Adrenal gland (tissue), 12 donors: ENCODE measurements around the gene PLXNA4. TPM values are rescaled to one million over a fixed set of nuclear protein-coding genes. Genes with fewer than 3 reads are reported as not detected.

Source experiments
- DNase-seq, 7 donors: peaks; one replicate each; pipeline ENCODE4 v3.0.0-alpha.2; 2019 to 2020
- H3K27ac ChIP-seq, 5 donors: fragments of 200-600 bp; sonication (generic) in 4 of 5; 1 replicate in 3 of 5; 2 replicates in 2 of 5; pipeline versions ENCODE4 v1.5.1 to v1.8.0; 2016 to 2020; ENCODE audit warnings: mild to moderate bottlenecking in 1 of 5
- H3K27me3 ChIP-seq: fragments of 200-600 bp; 2 replicates; pipeline ENCODE4 v1.8.0; 2021
- H3K36me3 ChIP-seq, 2 donors: fragments of 200-600 bp; replicated peaks in 1 of 2; 1 replicate in 1 of 2; 2 replicates in 1 of 2; pipeline versions ENCODE4 v1.5.1 to v1.8.0; 2018 to 2022
- H3K4me1 ChIP-seq, 2 donors: fragments of 200-600 bp; replicated peaks in 1 of 2; 1 replicate in 1 of 2; 2 replicates in 1 of 2; pipeline versions ENCODE4 v1.5.1 to v1.8.0; 2018 to 2021
- H3K4me3 ChIP-seq, 4 donors: fragments of 200-600 bp; sonication (generic) in 3 of 4; one replicate each; pipeline ENCODE4 v1.5.1; 2016 to 2018
- H3K9me3 ChIP-seq, 3 donors: fragments of 200-600 bp; sonication (generic) in 1 of 3; replicated peaks in 1 of 3; 1 replicate in 2 of 3; 2 replicates in 1 of 3; pipeline versions ENCODE4 v1.5.1 to v1.8.0; 2016 to 2021
- POLR2A ChIP-seq, 2 donors: fragments of 450-650 bp; IDR thresholded peaks; one replicate each; pipeline ENCODE4 v1.6.1; 2017; ENCODE audit warnings: antibody characterized with exemption in 2 of 2, mild to moderate bottlenecking in 2 of 2, moderate library complexity in 1 of 2
- WGBS, 4 donors: extraction: QIAGEN DNeasy Blood & Tissue Kit in 2 of 4; methylation state at CpG; one replicate each; pipeline versions ENCODE4 v1.1.5 to v1.1.7; 2013 to 2017; 5-methylcytosine and 5-hydroxymethylcytosine counted together
- intact Hi-C, 2 donors: fragments of 100-400 bp; cut with DNase I; formaldehyde crosslinking; loops; one replicate each; pipeline versions ENCODE4 v1.14.1 to v1.15.0; 2022 to 2023
- polyA plus RNA-seq, 3 donors: library from polyadenylated mRNA; stranded (reverse); fragments of 200-250 nt in 2 of 3; fragments of 350-450 nt in 1 of 3; fragmentation: Illumina TruSeq in 1 of 3; extraction: RNeasy Lipid Tissue Mini Kit (QIAGEN cat#74804) in 1 of 3; gene quantifications; one replicate each; pipeline ENCODE4 v1.2.3, GENCODE V29; 2013 to 2014
- total RNA-seq, 9 donors: library from RNA; depleted of rRNA in 4 of 9; stranded (reverse); fragments of >200 nt in 4 of 9; fragments of 120-200 nt in 1 of 9; fragmentation: NEBNext Ultra II Directional in 1 of 9; extraction: Animal tissue kit (Norgen Biotek cat#: 25700) in 1 of 9; gene quantifications; one replicate each; pipeline versions ENCODE4 v1.1.0 to v1.2.4, GENCODE V29; 2013 to 2023
- TF ChIP-seq, protein P1 (sequence below), 6 experiments: fragments of 450-650 bp in 4 of 6; fragments of 200-600 bp in 2 of 6; sonication (generic) in 1 of 6; IDR thresholded peaks; 1 replicate in 5 of 6; 2 replicates in 1 of 6; pipeline versions ENCODE4 v1.5.1 to v1.8.0; 2016 to 2021; ENCODE audit warnings: antibody characterized with exemption in 6 of 6, mild to moderate bottlenecking in 2 of 6, moderate library complexity in 1 of 6
- donor health status: healthy with polysubstance abuse.
- donor health status: Bipolar disorder and iron deficiency.
- donor health status: DM: yes; HTN: yes; CAD: no.
- donor health status: DM: no; HTN: no; CAD: no.
- donor health status: DM: no; HTN: no; CAD: no.
- donor health status: DM: yes; HTN: yes; CAD: no.

Gene PLXNA4
- total and polyA plus RNA-seq, 12 donors: 0.99 to 10.7 (median 3.6) TPM

DNA sequence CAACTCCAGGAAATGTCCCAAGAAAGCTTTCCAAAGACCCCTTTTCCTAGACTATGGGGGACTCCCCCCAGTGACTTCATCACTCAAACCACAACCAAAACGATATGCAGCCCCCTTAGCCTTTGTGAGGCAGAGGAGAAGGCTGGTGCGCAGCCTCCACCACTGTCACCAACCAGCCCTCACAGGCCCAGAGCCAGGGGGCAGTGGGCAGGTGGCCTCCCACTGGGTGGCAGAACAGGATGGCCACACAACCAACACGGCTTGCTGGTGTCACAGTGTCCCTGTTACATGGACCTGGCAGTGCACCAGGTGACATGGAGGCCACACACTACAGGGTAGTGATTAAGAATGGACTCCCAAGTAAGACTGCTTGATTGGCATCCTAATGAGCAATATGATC, 172.0 kb downstream of the PLXNA4 start:
- no peak overlapping the region for H3K27ac ChIP-seq

DNA sequence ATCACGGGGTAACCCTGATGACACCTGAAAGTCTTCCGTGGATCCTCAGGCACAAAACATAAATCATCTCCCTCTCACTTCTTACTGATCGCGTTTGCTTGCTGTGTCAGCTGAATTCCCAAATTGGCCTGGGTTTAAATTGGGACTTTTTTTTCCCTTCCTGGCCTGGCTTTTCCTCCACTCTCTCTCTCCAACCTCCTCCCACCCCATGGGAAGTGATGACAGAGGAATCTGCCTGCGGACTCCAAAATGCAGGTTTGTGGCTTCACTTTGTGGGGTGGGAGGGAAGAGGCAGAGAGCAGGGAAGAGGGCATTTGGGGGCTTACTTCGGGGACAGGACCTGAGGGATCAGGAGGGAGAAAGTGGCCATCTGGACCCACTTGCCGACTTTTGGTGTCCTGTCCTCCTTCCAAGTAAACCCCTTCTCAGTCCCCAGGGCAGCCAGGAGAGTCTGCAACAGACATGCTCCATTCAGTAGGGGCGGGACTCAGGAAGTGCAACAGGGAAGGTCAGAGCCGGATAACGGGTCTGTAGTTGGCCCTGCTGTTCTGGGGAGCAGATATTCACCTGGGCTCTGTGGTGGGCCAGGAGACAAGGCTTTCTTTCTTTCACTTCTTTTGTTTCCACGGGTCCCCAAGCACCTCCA, 172.7 kb downstream of the PLXNA4 start:
- no peaks in the 10 kb centered on the region for H3K9me3 ChIP-seq
- intact Hi-C loops: no loop called here
- no peaks in the 10 kb centered on the region for H3K27me3 ChIP-seq
- TF ChIP-seq, protein P1, sequence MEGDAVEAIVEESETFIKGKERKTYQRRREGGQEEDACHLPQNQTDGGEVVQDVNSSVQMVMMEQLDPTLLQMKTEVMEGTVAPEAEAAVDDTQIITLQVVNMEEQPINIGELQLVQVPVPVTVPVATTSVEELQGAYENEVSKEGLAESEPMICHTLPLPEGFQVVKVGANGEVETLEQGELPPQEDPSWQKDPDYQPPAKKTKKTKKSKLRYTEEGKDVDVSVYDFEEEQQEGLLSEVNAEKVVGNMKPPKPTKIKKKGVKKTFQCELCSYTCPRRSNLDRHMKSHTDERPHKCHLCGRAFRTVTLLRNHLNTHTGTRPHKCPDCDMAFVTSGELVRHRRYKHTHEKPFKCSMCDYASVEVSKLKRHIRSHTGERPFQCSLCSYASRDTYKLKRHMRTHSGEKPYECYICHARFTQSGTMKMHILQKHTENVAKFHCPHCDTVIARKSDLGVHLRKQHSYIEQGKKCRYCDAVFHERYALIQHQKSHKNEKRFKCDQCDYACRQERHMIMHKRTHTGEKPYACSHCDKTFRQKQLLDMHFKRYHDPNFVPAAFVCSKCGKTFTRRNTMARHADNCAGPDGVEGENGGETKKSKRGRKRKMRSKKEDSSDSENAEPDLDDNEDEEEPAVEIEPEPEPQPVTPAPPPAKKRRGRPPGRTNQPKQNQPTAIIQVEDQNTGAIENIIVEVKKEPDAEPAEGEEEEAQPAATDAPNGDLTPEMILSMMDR (IDR thresholded peaks at IDR 0.05): no peak
- no peak for TF ChIP-seq POLR2A (IDR thresholded peaks at IDR 0.05)
- H3K36me3 ChIP-seq: no peaks in the 10 kb centered on the region
- no peak overlapping the region for H3K4me3 ChIP-seq
- H3K4me1 ChIP-seq: no peaks in the 10 kb centered on the region
- WGBS, 4 donors: 53 to 65% (median 61%) methylated on average over 11 of the region's 11 CpGs
- H3K27ac ChIP-seq: peak overlapping the region in 1 of 5 donors; percentile 0
- no peak for DNase-seq

More for the DNA sequence above, 172.0 kb downstream of the PLXNA4 start:
- 67 to 85% (median 78%) methylated on average over 1 to 3 of the region's 3 CpGs for WGBS, 4 donors
- intact Hi-C loops: no loop called here
- no peak for TF ChIP-seq POLR2A (IDR thresholded peaks at IDR 0.05)
- TF ChIP-seq, protein P1 (IDR thresholded peaks at IDR 0.05): no peak
- Histone ChIP-seq H3K9me3 (no peaks in the 10 kb centered on the region), H3K36me3 (no peaks in the 10 kb centered on the region), H3K4me1 (no peaks in the 10 kb centered on the region), H3K27me3 (no peaks in the 10 kb centered on the region), H3K4me3 (no peak overlapping the region)
- no peak for DNase-seq

DNA sequence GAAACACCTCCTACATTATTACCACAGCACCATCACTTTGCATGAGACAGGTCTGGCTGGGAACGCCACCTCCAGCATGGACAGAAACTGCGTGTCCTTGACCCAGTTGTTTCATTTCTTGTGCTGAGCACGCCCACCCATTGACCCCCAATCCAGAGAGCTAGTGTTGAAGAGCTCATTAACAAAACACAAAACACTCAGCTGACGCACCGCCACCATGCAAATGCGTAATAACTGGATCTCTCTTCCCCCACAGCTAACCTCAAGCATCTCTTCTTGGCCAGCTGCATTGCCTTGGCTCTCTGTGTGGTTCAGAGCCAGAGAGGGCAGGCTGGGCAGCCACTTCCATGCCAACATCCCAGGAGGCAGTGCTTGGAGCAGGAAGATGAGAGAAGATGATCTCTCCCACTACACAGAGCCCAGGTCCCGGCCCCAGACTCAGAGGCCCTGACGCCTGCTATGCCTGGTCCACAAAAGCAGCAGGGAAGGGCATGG, 173.5 kb downstream of the PLXNA4 start:
- no peak for TF ChIP-seq POLR2A (IDR thresholded peaks at IDR 0.05)
- TF ChIP-seq, protein P1 (IDR thresholded peaks at IDR 0.05): no peak
- Histone ChIP-seq H3K9me3 (no peaks in the 10 kb centered on the region), H3K4me1 (no peaks in the 10 kb centered on the region), H3K27me3 (no peaks in the 10 kb centered on the region), H3K4me3 (no peak overlapping the region), H3K27ac (peak overlapping the region in 1 of 5 donors; percentile 34), H3K36me3 (no peaks in the 10 kb centered on the region)
- no peak for DNase-seq
- intact Hi-C loops: no loop called here
- WGBS, 4 donors: 70 to 87% (median 76%) methylated on average over 8 of the region's 8 CpGs

DNA sequence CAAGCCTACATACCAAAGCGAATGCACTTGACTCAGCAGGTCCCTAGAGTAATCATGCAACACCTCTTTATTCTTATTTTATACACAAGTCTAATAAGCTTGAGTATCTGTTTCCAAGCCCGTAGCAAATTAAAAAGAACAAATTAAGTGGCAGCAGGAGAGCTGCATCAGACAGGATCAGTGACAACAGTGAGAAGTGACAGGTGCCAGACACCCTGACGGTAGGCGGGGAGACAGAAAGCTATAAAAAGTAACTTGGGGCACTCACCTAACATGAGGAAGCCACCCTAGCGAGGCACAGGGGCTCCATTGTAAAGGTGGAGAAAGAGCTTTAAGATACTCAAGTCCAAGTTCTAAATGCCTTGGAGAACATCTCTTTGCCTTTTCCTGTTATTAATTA, 174.2 kb downstream of the PLXNA4 start:
- no peaks in the 10 kb centered on the region for H3K4me1 ChIP-seq
- H3K36me3 ChIP-seq: no peaks in the 10 kb centered on the region
- H3K27me3 ChIP-seq: no peaks in the 10 kb centered on the region
- intact Hi-C loops: no loop called here
- no peak overlapping the region for H3K4me3 ChIP-seq
- WGBS, 4 donors: 84 to 89% (median 87%) methylated on average over 5 of the region's 5 CpGs
- H3K27ac ChIP-seq: peak overlapping the region in 1 of 5 donors; percentile 34
- DNase-seq: no peak
- H3K9me3 ChIP-seq: no peaks in the 10 kb centered on the region
- no peak for TF ChIP-seq POLR2A (IDR thresholded peaks at IDR 0.05)
- TF ChIP-seq, protein P1 (IDR thresholded peaks at IDR 0.05): no peak
